MM.1S (cell line): Measurements from ENCODE around the gene ADISSP.

Source experiments
- DNase-seq: peaks from one replicate; pipeline ENCODE4 v3.0.0-alpha.2; 2015
- H2AFZ ChIP-seq: fragments of 300-600 bp; sonication (generic); 2 replicates; pipeline ENCODE4 v1.6.0; 2016; ENCODE audit warnings: antibody characterized with exemption, low read length
- H3F3A ChIP-seq: fragments of 300-600 bp; sonication (generic); 2 replicates; pipeline ENCODE4 v1.6.1; 2016; ENCODE audit warnings: mild to moderate bottlenecking, antibody characterized with exemption, low read length, moderate library complexity, mixed read lengths; ENCODE audit not compliant: insufficient read depth
- H3K27ac ChIP-seq: fragments of 300-600 bp; sonication (generic); 2 replicates; pipeline ENCODE4 v1.5.1; 2016; ENCODE audit warnings: mild to moderate bottlenecking, low read length
- H3K27me3 ChIP-seq: fragments of 300-600 bp; sonication (generic); replicated peaks from 2 replicates; pipeline ENCODE4 v1.6.0; 2016; ENCODE audit warnings: low read length; ENCODE audit not compliant: insufficient read depth
- H3K36me3 ChIP-seq: fragments of 300-600 bp; sonication (generic); replicated peaks from 2 replicates; pipeline ENCODE4 v1.6.1; 2016; ENCODE audit warnings: mild to moderate bottlenecking, low read length, mixed read lengths; ENCODE audit not compliant: insufficient read depth
- H3K4me1 ChIP-seq: fragments of 300-600 bp; sonication (generic); 2 replicates; pipeline ENCODE4 v1.6.1; 2016; ENCODE audit warnings: low read length, mixed read lengths
- H3K4me2 ChIP-seq: fragments of 300-600 bp; sonication (generic); 2 replicates; pipeline ENCODE4 v1.6.0; 2016; ENCODE audit warnings: low read depth, low read length
- H3K4me3 ChIP-seq: fragments of 300-600 bp; sonication (generic); 2 replicates; pipeline ENCODE4 v1.5.1; 2016; ENCODE audit warnings: low read length, mixed read lengths
- H3K79me2 ChIP-seq: fragments of 300-600 bp; sonication (generic); 2 replicates; pipeline ENCODE4 v1.6.1; 2016; ENCODE audit warnings: mixed run types, low read length, mixed read lengths
- H3K9ac ChIP-seq: fragments of 300-600 bp; sonication (generic); 2 replicates; pipeline ENCODE4 v1.6.1; 2016; ENCODE audit warnings: low read length, mixed read lengths
- H3K9me2 ChIP-seq: fragments of 300-600 bp; sonication (generic); replicated peaks from 2 replicates; pipeline ENCODE4 v1.6.1; 2016; ENCODE audit warnings: mild to moderate bottlenecking, low read length, mixed read lengths; ENCODE audit not compliant: insufficient read depth
- H3K9me3 ChIP-seq: fragments of 300-600 bp; sonication (generic); replicated peaks from 2 replicates; pipeline ENCODE4 v1.6.1; 2016; ENCODE audit warnings: mild to moderate bottlenecking, low read length, mixed read lengths; ENCODE audit not compliant: insufficient read depth
- H4K20me1 ChIP-seq: fragments of 300-600 bp; sonication (generic); 2 replicates; pipeline ENCODE4 v1.6.1; 2016; ENCODE audit warnings: mild to moderate bottlenecking, low read length, moderate library complexity, mixed read lengths; ENCODE audit not compliant: insufficient read depth
- EZH2 ChIP-seq: fragments of 300-600 bp; sonication (generic); optimal IDR thresholded peaks from 2 replicates; pipeline ENCODE3; 2017; ENCODE audit warnings: low read depth, mild to moderate bottlenecking, antibody characterized with exemption, low read length, mixed read lengths
- EZH2phosphoT487 ChIP-seq: fragments of 300-600 bp; sonication (generic); IDR thresholded peaks from 2 replicates; pipeline ENCODE4 v1.6.1; 2018; ENCODE audit warnings: antibody characterized with exemption, low read length
- TF ChIP-seq, protein P1 (sequence below): fragments of 300-600 bp; sonication (generic); IDR thresholded peaks from 2 replicates; pipeline ENCODE4 v1.5.1; 2016; ENCODE audit warnings: antibody characterized with exemption, low read length, mixed read lengths

ADISSP gene

DNA sequence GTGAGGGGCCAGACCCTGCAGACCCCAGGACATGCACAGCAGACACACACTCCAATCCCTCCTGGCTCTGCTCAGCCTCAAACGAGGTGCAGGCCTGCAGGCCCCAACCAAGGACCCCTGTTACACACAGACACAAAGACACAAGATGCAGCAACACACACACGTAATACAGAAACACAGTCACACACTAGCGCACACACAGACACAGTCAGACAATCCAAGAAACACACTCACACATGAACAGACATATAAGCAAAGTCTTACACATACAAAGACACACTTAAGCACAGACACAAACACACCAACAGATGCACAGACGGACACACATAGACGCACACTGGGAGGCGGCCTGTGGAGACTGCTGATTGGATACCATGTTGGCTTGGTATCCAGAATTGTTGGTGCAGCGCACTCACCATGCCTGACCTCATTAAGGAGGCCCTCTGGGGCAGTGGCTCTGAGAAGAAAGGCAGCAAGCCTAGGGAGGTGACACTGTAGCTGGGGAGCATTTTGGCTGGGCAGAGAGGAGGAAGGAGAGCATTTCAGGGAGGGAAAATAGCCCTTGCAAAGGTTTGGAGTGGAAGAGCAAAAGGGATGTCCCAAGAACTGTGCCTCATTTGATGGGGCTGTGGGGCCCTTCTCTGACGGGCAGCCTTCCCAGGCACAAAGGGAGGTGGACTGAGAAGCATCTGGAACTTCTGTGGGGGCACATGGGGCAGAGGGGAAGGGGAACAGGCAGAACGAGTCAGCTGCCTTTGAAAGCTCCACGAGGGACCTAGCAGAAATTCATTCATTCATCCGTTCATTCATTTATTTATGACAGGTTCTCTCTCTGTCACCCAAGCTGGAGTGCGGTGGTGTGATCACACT, 36.5 kb downstream of the ADISSP start:
- no peaks in the 10 kb centered on the region for H3K4me1 ChIP-seq
- H2AFZ ChIP-seq: no peak overlapping the region
- H3K4me2 ChIP-seq: no peak overlapping the region
- no peaks in the 10 kb centered on the region for H3K79me2 ChIP-seq
- H3K4me3 ChIP-seq: no peak overlapping the region
- H3K9me2 ChIP-seq: no peaks in the 10 kb centered on the region
- no peaks in the 10 kb centered on the region for H3K9me3 ChIP-seq
- no peaks in the 10 kb centered on the region for H3K36me3 ChIP-seq
- no peak for DNase-seq
- no peaks in the 10 kb centered on the region for H3F3A ChIP-seq
- H3K9ac ChIP-seq: no peak overlapping the region
- no peak overlapping the region for H3K27ac ChIP-seq
- H3K27me3 ChIP-seq: peaks cover 43% of the 10 kb centered on the region
- H4K20me1 ChIP-seq: no peaks in the 10 kb centered on the region
- TF ChIP-seq, protein P1, sequence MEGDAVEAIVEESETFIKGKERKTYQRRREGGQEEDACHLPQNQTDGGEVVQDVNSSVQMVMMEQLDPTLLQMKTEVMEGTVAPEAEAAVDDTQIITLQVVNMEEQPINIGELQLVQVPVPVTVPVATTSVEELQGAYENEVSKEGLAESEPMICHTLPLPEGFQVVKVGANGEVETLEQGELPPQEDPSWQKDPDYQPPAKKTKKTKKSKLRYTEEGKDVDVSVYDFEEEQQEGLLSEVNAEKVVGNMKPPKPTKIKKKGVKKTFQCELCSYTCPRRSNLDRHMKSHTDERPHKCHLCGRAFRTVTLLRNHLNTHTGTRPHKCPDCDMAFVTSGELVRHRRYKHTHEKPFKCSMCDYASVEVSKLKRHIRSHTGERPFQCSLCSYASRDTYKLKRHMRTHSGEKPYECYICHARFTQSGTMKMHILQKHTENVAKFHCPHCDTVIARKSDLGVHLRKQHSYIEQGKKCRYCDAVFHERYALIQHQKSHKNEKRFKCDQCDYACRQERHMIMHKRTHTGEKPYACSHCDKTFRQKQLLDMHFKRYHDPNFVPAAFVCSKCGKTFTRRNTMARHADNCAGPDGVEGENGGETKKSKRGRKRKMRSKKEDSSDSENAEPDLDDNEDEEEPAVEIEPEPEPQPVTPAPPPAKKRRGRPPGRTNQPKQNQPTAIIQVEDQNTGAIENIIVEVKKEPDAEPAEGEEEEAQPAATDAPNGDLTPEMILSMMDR: no peak
- TF ChIP-seq EZH2 (no peak), EZH2phosphoT487 (no peak)

GRCh38 chr20:3729811-3730540, 37.6 kb downstream of the ADISSP start:
- Histone ChIP-seq H3F3A (no peaks in the 10 kb centered on the region), H3K27ac (no peak overlapping the region), H3K4me1 (no peaks in the 10 kb centered on the region)

GRCh38 chr20:3729378-3729777, 38.2 kb downstream of the ADISSP start:
- H3F3A ChIP-seq: no peaks in the 10 kb centered on the region
- H3K9me3 ChIP-seq: no peaks in the 10 kb centered on the region
- H4K20me1 ChIP-seq: no peaks in the 10 kb centered on the region
- DNase-seq: no peak
- TF ChIP-seq EZH2 (no peak), EZH2phosphoT487 (no peak)
- TF ChIP-seq, protein P1: no peak
- H3K27ac ChIP-seq: no peak overlapping the region
- no peaks in the 10 kb centered on the region for H3K79me2 ChIP-seq
- H3K4me3 ChIP-seq: no peak overlapping the region
- H3K4me1 ChIP-seq: no peaks in the 10 kb centered on the region
- H3K36me3 ChIP-seq: no peaks in the 10 kb centered on the region
- peaks cover 43% of the 10 kb centered on the region for H3K27me3 ChIP-seq
- no peak overlapping the region for H2AFZ ChIP-seq
- no peak overlapping the region for H3K9ac ChIP-seq
- no peaks in the 10 kb centered on the region for H3K9me2 ChIP-seq
- H3K4me2 ChIP-seq: no peak overlapping the region

More at GRCh38 chr20:3729811-3730540, 37.6 kb downstream of the ADISSP start:
- H3K4me2 ChIP-seq: no peak overlapping the region
- no peaks in the 10 kb centered on the region for H3K36me3 ChIP-seq
- no peak overlapping the region for H2AFZ ChIP-seq
- H3K79me2 ChIP-seq: no peaks in the 10 kb centered on the region
- TF ChIP-seq EZH2phosphoT487: no peak
- TF ChIP-seq, protein P1: no peak
- no peak for TF ChIP-seq EZH2
- no peaks in the 10 kb centered on the region for H3K9me2 ChIP-seq
- peaks cover 43% of the 10 kb centered on the region for H3K27me3 ChIP-seq
- no peak overlapping the region for H3K9ac ChIP-seq
- no peak overlapping the region for H3K4me3 ChIP-seq
- no peak for DNase-seq
- H3K9me3 ChIP-seq: no peaks in the 10 kb centered on the region
- no peaks in the 10 kb centered on the region for H4K20me1 ChIP-seq
